GM21717 (cell line): Measurements from ENCODE around the gene RNF13.
"Not testable (repeated sequence)": the region's sequence is repeated elsewhere in the genome, so short reads cannot be mapped to it uniquely, and the experiment has no call there.

Source experiments
- ATAC-seq: cut with Tn5 transposase; IDR thresholded peaks from one replicate; pipeline ENCODE4 v1.9.1; 2021; ENCODE audit warnings: mild to moderate bottlenecking, moderate library complexity; ENCODE audit not compliant: unreplicated experiment

RNF13 gene

DNA sequence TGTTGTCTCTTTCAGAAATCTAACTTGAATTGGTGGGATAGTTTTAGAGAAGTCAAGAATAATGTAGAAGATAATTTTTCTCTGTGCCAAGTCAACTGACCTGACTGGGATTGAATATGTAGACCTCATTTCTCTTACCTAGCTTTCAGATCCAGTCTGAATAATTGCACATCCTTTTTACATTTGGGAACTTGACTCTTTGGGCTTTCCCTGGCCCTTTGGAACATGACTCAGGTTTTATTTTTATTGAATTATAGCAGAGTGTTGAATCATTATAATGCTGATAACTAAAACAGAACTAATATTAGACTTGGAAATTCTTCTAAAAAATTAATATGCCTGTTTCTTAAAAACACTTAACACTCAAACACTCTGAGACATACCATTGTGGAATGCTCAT, 81.2 kb downstream of the RNF13 start:
- ATAC-seq: no peak

DNA sequence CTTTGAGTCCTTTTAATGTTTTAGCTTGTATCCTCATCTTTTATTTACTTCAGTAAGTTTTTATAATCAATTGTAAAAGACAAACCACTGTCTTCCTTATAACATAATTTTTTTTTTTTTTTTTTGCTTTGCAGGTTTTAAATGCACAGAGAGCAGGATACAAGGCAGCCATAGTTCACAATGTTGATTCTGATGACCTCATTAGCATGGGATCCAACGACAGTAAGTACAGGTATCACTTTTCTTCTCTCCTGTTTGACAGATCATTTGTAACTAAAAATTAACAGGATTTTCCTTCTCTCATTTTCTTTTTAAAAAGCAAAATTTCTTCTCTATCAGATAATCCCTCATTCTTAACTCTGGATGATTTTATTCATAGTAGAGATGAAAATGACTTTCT, 82.3 kb downstream of the RNF13 start:
- no peak for ATAC-seq

DNA sequence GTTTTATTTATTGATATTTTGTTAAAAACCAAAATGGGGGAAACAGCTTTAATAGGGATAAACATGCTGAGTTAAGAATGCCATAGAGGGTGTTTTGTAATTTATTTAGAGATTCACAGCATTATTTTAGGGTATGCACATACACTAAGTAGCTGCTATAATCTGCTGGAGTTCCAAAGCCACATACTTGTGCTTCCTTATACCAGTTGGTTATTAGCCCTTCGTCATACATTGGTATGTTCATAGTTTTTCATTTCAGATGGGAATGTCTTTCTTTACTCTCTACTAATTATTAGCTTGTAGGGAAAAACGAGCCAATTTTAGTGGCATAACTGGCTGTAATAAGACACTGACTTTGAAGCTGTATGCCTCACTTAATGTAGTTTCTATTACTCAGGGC, 82.8 kb downstream of the RNF13 start:
- ATAC-seq: no peak

DNA sequence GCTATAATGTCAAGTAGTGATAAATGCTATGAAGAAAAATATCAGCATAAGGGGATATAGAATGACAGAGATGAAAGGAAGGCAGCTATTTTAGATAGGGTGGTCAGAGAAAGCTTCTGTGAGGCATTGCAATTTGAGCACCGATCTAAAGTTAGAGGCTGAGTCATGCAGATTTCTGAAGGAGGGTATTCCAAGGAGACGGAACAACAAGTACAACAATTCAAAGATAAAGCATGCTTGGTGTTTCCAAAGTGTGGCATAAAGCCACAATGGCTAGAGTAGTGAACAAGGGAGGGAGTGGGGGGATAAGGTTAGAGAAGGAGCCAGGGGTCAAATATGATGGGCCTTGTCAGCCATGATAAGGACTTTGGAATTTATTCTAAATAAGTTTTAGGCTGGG, 85.8 kb downstream of the RNF13 start:
- no peak for ATAC-seq

DNA sequence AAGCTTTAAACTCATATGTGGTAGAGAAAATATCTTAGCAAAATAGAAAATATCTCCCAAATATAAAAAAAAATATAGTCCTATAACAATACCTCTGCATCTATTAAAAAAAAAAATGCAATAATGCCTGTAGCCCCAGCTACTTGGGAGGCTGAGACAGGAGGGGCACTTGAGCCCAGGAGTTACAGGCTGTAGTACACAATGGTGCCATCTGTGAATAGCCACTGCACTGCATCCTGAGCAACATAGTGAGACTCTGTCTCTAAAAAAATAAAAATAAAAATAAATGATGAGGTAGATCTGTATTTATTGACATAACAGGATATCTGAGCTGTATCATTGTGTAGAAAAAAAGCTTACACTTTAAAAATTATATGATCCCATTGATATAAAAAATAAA, 87.3 kb downstream of the RNF13 start:
- ATAC-seq: no peak

DNA sequence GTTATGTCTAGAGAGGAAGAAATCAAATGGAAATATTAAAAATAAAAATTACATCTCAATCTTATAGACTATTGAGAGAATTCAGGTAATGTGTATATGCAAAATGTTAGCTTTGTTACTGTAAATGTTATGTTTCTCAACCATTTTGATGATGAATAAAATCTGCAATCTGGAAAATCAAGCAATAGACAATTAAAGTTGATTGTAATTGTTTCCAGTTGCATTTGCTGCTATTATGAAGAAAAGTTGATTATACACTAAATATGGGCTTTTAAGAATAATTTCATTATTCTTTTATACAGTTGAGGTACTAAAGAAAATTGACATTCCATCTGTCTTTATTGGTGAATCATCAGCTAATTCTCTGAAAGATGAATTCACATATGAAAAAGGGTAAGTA, 88.8 kb downstream of the RNF13 start:
- ATAC-seq: no peak

DNA sequence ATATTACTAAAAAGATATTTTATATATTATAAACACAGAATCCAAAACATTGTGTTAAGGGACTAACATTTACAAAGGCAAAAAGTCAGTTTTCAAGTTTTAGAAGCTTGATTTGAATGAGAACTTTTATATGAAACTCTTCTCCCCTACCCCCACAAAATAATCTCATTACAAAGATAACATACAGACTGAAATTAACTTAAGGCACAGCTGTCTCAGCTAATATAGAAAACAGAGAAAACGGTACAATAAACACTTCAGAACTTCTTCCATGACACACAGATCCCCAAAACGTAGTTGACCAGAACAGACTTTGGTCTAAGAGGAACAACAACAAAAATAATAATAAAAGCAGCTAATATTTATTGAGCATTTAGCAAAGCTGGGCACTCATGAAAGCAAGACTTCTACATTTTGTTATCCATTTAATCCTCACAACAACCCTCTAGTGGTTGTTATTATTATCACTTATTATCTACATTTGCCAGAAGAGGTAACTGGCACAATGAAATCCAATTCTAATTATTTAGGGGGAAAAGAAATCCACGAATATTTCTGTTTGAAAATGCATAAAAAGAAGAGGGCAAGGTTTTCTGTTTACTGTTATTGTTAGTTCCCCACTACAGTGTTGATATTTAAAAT, 89.6 kb downstream of the RNF13 start:
- ATAC-seq: no peak

DNA sequence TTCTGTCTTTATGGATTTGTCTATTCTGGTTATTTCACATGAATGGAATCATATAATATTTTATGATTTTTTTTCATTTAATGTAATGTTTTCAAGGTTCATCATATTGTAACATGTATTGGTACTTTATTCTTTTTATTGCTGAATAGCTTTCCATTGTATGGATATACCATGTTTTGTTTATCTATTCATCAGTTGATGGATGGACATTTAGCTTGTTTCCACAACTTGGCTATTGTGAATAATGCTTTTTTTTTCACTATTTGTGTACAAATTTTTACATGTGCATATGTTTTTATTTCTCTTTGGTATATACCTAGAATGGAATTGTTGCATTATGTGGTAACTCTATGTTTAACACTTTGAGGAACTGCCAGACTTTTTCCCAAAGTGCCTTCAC, 93.0 kb downstream of the RNF13 start:
- no peak for ATAC-seq

DNA sequence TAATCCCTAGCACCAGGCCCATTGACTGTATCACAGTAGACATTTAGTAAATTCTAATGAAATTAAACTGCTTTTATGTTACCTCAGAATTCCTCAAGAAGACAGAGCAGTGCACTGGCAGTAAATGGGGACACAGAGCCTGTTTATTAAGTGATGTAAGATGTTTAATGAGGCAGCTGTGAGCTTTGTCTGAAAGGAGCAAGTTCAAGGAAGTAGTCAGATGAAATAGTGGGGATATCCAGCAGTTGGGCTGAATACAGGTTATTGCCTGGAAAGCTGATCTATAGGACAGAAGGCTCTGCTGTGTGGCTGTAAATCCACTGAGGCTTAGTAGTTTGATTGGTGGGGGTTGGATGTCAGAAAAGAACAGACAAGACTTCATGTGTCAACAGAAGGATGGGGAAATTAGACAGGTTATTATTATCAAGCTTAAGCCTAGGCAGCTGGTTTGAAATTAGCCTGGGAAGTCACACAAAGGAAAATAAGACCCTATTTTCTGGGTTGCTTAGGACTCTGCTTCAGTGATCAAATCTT, 95.5 kb downstream of the RNF13 start:
- ATAC-seq: no peak

DNA sequence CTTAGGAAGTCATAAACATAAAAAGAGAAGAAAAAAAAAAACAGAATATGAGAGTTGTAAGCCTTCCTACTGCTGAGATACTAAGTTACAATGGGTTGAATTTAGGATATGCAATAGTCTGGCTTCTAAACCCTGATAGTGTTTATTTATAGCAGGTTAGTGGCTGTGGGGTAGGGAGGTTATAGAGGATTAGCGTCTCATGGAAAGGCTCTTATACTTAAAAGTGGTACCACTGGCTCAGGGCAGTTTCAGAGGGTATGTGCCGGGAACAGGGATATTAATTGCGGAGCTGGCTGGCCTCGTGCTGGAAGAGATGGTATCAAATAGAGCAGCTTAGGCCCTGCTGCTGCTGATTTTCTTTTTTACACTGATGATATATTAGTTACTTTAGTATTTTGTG, 96.9 kb downstream of the RNF13 start:
- ATAC-seq: no peak

DNA sequence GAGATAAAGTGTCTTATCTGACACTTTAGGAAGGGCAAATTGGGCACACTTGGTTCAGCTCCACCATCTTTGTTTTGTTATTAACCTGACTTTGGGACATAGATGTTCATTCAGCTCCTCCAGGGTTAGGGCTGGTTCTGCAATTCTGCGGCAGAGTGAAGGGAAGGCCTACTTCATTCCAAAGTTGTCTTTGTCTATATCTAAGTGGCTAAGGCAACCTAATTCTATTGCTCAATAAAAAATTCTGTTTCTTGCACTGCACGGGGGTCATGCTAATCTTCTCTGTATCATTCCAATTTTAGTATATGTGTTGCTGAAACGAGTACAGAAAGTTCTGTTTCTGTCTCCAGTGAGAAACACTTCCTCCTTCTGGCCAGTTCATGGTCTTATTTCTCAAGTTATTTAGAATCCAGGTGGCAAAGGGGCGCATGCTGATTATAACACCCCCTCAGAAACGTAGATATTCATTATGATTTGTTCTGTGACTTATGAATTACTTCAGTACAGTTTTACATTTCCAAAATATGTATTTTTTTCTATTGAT, 104.2 kb downstream of the RNF13 start:
- no peak for ATAC-seq

DNA sequence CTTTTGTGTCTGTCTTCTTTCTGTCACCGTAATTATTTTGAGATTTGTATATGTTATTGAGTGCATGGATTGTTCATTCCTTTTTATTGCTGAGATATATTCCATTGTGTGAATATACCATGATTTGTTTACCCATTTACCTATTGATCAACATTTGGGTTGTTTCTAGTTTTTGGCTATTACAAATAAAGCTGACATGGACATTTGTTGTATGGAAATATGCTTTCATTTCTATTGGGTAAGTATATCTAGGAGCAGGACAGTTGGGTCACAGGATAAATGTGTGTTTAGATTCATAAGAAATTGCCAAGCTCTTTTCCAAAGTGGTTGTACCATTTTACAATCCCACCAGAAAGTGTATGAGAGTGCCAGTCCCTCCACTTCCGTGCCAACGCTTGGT, 106.5 kb downstream of the RNF13 start:
- no peak for ATAC-seq

DNA sequence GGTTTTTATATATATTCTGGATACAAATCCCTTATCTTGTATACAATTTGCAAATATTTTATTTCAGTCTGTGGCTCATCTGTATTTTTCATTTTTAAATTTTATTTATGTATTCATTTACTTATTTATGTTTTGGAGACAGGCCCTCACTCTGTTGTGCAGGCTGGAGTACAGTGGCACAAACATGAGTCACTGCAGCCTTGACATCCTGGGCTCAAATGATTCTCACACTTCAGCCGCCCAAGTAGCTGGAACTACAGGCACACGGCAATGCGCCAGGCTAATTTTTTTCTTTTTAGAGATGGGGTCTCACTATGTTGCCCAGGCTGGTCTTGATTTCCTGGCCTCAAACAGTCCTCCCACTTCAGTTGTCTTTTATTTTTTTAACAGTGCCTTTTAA, 107.1 kb downstream of the RNF13 start:
- ATAC-seq: no peak

DNA sequence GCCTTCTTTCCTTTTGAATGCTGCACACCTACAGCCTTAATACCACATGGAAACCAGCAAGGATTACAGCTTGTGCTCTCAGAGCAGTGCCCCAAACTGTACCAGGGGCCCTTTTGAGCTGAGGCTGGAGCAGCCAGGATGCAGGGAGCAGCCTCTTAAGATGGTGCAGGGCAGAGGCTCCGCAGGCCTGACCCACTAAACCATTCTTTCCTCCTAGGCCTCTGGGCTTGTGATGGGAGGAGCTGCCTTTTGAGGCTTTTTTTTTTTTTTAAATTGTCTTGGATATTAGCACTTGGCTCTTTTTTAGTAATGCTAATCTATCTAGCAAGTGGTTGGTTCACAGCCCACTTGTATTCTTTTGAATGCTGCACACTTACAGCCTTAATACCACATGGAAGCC, 120.0 kb downstream of the RNF13 start:
- no peak for ATAC-seq

DNA sequence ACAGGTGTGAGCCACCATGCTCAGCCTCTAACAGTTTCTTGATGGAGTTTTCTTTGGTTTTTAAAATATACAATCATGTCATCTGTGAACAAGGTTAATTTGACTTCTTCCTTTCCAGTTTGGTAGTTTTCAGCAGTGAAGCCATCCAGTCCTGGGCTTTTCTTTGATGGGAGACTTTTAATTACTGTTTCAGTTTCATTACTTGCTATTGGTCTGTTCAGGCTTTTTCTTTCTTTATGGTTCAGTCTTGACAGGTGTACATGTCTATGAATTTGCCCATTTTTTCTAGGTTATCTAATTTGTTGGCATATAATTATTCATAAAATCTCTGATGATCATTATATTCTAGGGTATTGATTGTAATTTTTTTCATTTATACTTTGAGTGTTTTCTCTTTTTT, 120.8 kb downstream of the RNF13 start:
- ATAC-seq: peak; percentile 77

DNA sequence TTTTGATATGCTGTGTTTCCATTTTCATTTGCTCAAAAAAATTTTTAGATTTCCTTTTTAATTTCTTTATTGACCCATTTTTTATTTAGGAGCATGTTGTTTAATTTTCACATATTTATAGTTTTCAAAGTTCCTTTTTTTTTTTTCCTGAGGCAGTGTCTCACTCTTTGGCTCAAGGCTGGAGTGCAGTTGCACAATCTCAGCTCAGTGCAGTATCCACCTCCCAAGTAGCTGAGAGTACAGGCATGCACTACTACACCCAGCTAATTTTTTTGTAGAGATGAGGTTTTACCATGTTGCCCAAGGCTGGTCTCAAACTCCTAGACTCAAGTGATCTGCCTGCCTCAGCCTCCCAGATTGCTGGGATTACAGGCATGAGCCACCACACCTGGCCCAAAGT, 121.5 kb downstream of the RNF13 start:
- no peak for ATAC-seq

DNA sequence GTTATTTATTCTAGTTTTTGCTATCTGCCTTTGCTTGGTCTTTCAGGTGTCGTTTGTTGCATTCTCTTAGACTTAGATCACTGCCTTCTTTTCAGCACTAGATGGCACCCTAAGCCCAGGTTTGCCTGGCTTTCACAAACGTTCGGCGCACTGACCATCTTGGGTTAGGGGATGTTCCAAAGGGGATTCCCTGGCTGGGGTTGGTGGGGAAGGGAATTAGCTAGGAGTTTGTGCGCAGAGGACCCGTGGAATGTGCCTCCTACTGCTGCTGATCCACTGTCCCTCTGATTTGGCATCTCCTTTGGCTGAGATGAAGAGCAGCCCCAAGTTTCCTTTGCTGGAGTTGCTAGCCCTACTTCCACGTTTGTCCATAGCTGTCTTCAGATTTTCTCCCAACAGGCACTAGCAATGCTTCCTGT, 123.8 kb downstream of the RNF13 start:
- peak; percentile 75 for ATAC-seq

DNA sequence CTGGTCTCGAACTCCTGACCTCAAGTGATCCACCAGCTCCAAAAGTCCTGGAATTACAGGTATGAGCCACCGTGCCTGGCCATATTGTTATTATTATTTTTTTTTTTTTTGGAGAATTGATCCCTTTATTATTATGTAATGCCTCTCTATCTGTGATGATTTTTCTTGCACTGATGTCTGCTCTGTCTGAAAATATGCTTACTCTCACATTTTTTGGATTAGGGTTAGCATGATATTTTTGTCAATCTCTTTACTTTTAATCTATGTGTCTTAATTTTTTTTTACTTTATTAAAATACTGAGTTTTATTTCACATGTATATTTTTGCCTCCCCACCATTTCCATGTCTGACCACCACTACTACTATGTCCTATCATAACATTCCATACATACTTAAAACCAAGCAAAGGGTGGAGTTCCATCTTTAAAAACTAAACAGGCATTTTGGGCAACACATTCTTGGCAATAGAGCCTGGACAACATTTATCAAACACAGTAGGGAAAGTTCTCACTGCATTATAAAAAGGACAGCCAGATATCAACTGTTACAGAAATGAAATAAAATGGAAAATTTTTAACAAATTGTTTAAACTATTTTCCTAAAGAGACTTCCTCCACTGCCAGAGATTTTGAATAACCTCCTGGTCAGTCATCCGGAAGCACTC, 125.5 kb downstream of the RNF13 start:
- not testable (repeated sequence) for ATAC-seq

DNA sequence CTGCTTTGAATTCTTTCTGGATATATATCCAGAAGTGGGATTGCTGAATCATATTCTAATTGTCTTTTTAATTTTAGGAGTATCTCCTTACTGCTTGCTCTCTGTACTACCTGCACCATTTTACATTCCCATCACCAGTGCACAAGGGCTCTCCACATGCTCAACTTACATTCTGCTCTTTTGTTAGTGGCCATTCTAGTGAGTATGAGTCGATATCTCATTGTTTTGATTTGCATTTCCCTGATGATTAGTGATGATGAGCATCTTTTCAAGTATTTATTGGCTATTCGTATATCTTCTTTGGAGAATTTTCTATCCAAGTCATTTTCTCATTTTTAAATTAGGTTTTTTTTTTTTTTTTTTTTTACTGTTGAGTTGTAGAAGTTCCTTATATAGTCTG, 128.2 kb downstream of the RNF13 start:
- no peak for ATAC-seq

DNA sequence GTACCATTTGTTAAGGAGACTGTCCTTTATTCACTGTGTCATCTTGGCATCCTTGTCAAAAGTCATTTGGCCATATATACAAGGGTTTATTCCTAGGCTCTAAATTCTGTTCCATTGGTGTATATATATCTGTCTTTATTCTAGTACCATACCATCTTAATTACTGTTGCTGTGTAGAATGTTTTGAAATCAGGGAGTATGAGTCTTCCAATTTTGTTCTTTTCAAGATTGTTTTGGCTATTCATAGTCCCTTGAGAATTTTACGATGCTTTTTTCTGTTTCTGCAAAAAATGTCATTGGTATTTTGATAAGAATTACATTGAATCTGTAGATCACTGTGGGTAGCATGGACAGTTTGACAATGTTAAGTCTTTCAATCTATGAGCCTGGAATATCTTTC, 128.9 kb downstream of the RNF13 start:
- ATAC-seq: no peak

DNA sequence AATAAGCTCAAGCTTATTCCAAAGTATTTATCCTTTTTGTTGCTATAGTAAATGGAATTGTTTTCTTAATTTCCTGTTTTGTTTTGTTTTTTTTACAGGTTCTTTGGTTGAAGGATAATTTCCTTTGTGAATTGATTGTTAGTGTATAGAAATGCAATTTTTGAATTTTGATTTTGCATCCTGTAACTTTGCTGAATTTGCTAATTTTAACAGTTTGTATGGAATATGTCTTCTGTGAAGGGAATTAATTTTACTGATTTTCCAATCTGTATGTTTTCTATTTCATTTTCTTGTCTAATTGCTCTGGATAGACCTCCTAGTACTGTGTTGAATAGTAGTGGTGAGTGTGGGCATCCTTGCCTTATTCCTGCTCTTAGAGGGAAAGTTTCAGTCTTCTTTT, 129.4 kb downstream of the RNF13 start:
- ATAC-seq: no peak

DNA sequence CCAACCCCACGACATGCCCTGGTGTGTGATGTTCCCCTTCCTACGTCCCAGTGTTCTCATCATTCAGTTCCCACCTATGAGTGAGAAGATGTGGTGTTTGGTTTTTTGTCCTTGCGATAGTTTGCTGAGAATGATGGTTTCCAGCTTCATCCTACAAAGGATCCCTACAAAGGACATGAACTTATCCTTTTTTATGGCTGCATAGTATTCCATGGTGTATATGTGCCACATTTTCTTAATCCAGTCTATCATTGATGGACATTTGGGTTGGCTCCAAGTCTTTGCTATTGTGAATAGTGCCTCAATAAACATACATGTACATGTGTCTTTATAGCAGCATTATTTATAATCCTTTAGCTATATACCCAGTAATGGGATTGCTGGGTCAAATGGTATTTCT, 131.0 kb downstream of the RNF13 start:
- ATAC-seq: not testable (repeated sequence)
